ENCODE data around the gene DRC7.

DNA sequence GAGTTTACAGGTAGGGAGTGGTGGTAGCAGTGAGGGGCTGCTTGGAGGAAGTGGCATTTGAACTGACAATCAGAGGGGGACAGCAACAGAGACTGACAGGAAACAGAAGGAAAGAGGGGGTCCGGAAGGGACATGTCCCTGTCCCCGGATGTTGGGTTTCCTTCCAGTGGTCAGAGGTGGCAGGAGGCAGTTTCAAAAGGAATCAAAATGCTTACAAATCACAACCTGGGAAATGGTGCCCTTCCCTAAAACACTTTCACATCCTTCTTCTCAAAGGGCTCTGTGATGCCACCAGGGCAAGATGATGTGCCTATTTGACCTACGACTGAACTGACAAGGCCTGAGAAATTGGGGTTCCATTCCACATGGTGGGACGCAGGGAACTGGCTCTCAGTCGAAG, 46.5 kb upstream of the DRC7 start:
- no peak for TF ChIP-seq EZH2 (IDR thresholded peaks at IDR 0.05)
- TF ChIP-seq POLR2AphosphoS5 (IDR thresholded peaks at IDR 0.05; ENCODE audit: borderline replicate concordance, low read depth, low read length): no peak
- TF ChIP-seq FOXP2 (optimal IDR thresholded peaks at IDR 0.05; ENCODE audit: control extremely low read depth, extremely low read length, insufficient read depth): no peak
